Measurements from ENCODE around the gene TSR3.

The TSR3 gene

GRCh38 chr16:1350691-1351090 is 987 bp downstream of the TSR3 start:
- DNase-seq = no peak

- no peak for DNase-seq
Measured at GRCh38 chr16:1349951-1350350, 1.7 kb downstream of the TSR3 start.

- no peak for DNase-seq
Measured at GRCh38 chr16:1349351-1349750, 2.3 kb downstream of the TSR3 start.

GRCh38 chr16:1348926-1349325 is 2.8 kb downstream of the TSR3 start:
- no peak for DNase-seq

GRCh38 chr16:1348441-1348840 is 3.2 kb downstream of the TSR3 start:
- no peak for DNase-seq

GRCh38 chr16:1347962-1348361 is 3.7 kb downstream of the TSR3 start:
- DNase-seq = no peak

- DNase-seq = no peak
Measured at GRCh38 chr16:1347286-1347855, 4.3 kb downstream of the TSR3 start.

GRCh38 chr16:1346422-1347285 is 5.0 kb downstream of the TSR3 start:
- DNase-seq = no peak

- DNase-seq = no peak
Measured at GRCh38 chr16:1345651-1346421, 5.8 kb downstream of the TSR3 start.

- no peak for DNase-seq
Measured at GRCh38 chr16:1345087-1345486, 6.6 kb downstream of the TSR3 start.

- DNase-seq = no peak
Measured at GRCh38 chr16:1344499-1344898, 7.2 kb downstream of the TSR3 start.

GRCh38 chr16:1343428-1344242 is 8.0 kb downstream of the TSR3 start:
- no peak for DNase-seq

- no peak for DNase-seq
Measured at GRCh38 chr16:1342526-1343427, 8.9 kb downstream of the TSR3 start.

GRCh38 chr16:1341495-1342420 is 9.9 kb downstream of the TSR3 start:
- no peak for DNase-seq

- DNase-seq = no peak
Measured at GRCh38 chr16:1340730-1341494, 10.8 kb downstream of the TSR3 start.

- no peak for DNase-seq
Measured at GRCh38 chr16:1338855-1339675, 12.6 kb downstream of the TSR3 start.

GRCh38 chr16:1338119-1338730 is 13.5 kb downstream of the TSR3 start:
- no peak for DNase-seq

- no peak for DNase-seq
Measured at GRCh38 chr16:1337486-1337885, 14.2 kb downstream of the TSR3 start.

All from cerebellar nuclear complex (tissue), 1 donor.